ENCODE data around the gene ALPK1.
"Not testable (repeated sequence)": the region's sequence is repeated elsewhere in the genome, so short reads cannot be mapped to it uniquely, and the experiment has no call there.

The ALPK1 gene

DNA sequence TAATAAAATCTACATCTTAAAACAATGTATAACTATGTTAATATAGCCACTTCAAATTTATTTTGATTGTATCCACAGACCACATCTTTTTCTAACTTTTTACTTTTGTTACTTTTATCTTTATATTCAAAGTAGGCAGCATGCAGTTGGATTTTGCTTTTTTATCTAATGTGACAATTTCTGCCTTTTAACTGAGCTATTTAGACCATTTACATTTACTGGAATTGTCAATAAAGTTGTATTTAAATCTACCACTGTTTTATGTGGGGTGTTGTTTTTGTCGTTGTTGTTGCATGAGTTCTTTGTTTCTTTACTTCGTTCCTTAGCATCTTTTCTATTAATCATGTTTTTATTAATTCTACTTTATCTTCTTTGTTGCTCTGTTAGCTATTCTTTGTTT lies 176.8 kb downstream of the ALPK1 start:
- DNase-seq: no peak

DNA sequence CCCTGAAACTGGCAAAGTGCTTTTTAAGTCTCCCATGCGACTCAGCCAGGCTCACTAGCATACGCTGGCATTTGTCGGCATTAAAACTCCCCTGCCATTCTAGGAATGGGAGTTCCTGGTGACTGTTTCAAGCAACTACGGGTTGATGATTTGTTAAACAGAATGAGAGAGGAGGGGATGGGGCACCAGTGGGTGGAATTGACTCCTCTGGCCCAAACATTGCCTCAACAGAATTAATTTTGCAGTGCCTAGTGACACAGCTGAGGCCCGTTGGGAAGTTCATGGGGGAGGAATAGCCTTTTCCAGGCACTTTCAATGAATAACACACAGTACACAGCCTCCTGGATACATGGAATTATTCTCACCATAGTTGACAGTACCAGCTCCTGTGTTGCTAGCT lies 188.8 kb downstream of the ALPK1 start:
- no peak for DNase-seq

GRCh38 chr4:112490808-112491207 lies 193.6 kb downstream of the ALPK1 start:
- not testable (repeated sequence) for DNase-seq

Data from NCI-H2171 (cell line).